Measurements from ENCODE around the gene ATXN1. TPM values are rescaled to one million over a fixed set of nuclear protein-coding genes. Genes with fewer than 3 reads are reported as not detected.
A peak's percentile ranks its signal among the peaks of the same experiment; 100 is the strongest.
"Not testable (repeated sequence)": the region's sequence is repeated elsewhere in the genome, so short reads cannot be mapped to it uniquely, and the experiment has no call there.

The ATXN1 gene
- total RNA-seq, 1 experiment from 2014 or later = 6.3 TPM

- no peak for DNase-seq
- Histone ChIP-seq H3K36me3 (no peaks in the 10 kb centered on the region), H3K4me1 (no peaks in the 10 kb centered on the region), H3K9me3 (replicated peaks) (no peaks in the 10 kb centered on the region), H3K27me3 (no peaks in the 10 kb centered on the region), H3K4me3 (no peak overlapping the region), H3K27ac (no peak overlapping the region)
Measured at GRCh38 chr6:16644540-16645250, 116.6 kb downstream of the ATXN1 start.

GRCh38 chr6:16639684-16640480 is 121.4 kb downstream of the ATXN1 start:
- no peak for DNase-seq

GRCh38 chr6:16637635-16638034 is 123.6 kb downstream of the ATXN1 start:
- no peaks in the 10 kb centered on the region for H3K36me3 ChIP-seq
- no peaks in the 10 kb centered on the region for H3K27me3 ChIP-seq
- no peaks in the 10 kb centered on the region for H3K9me3 ChIP-seq (replicated peaks)
- no peak overlapping the region for H3K27ac ChIP-seq
- DNase-seq = no peak
- H3K4me1 ChIP-seq = no peaks in the 10 kb centered on the region
- no peak overlapping the region for H3K4me3 ChIP-seq

More at GRCh38 chr6:16639684-16640480, 121.4 kb downstream of the ATXN1 start:
- no peaks in the 10 kb centered on the region for H3K36me3 ChIP-seq
- no peak overlapping the region for H3K27ac ChIP-seq
- no peak overlapping the region for H3K4me3 ChIP-seq
- H3K9me3 ChIP-seq (replicated peaks) = no peaks in the 10 kb centered on the region
- H3K27me3 ChIP-seq = no peaks in the 10 kb centered on the region
- no peaks in the 10 kb centered on the region for H3K4me1 ChIP-seq

GRCh38 chr6:16635810-16636602 is 125.3 kb downstream of the ATXN1 start:
- peak in 1 of 2 experiments; percentile 8 for DNase-seq
- no peaks in the 10 kb centered on the region for H3K36me3 ChIP-seq
- H3K27ac ChIP-seq = no peak overlapping the region
- H3K4me3 ChIP-seq = no peak overlapping the region
- no peaks in the 10 kb centered on the region for H3K4me1 ChIP-seq
- H3K9me3 ChIP-seq (replicated peaks) = no peaks in the 10 kb centered on the region
- no peaks in the 10 kb centered on the region for H3K27me3 ChIP-seq

- Histone ChIP-seq H3K4me1 (no peaks in the 10 kb centered on the region), H3K27ac (no peak overlapping the region), H3K4me3 (no peak overlapping the region), H3K9me3 (replicated peaks) (no peaks in the 10 kb centered on the region), H3K36me3 (no peaks in the 10 kb centered on the region), H3K27me3 (no peaks in the 10 kb centered on the region)
- DNase-seq = no peak
Measured at GRCh38 chr6:16635291-16635809, 125.9 kb downstream of the ATXN1 start.

GRCh38 chr6:16634855-16635254 is 126.4 kb downstream of the ATXN1 start:
- Histone ChIP-seq H3K4me3 (no peak overlapping the region), H3K4me1 (no peaks in the 10 kb centered on the region), H3K36me3 (no peaks in the 10 kb centered on the region), H3K27ac (no peak overlapping the region), H3K9me3 (replicated peaks) (no peaks in the 10 kb centered on the region), H3K27me3 (no peaks in the 10 kb centered on the region)
- no peak for DNase-seq

GRCh38 chr6:16633961-16634360 is 127.3 kb downstream of the ATXN1 start:
- Histone ChIP-seq H3K9me3 (replicated peaks) (no peaks in the 10 kb centered on the region), H3K27ac (no peak overlapping the region), H3K4me3 (no peak overlapping the region), H3K36me3 (no peaks in the 10 kb centered on the region), H3K4me1 (no peaks in the 10 kb centered on the region), H3K27me3 (no peaks in the 10 kb centered on the region)
- no peak for DNase-seq

GRCh38 chr6:16633465-16633864 is 127.8 kb downstream of the ATXN1 start:
- no peak overlapping the region for H3K27ac ChIP-seq
- H3K36me3 ChIP-seq = no peaks in the 10 kb centered on the region
- no peak for DNase-seq
- no peaks in the 10 kb centered on the region for H3K4me1 ChIP-seq
- H3K9me3 ChIP-seq (replicated peaks) = no peaks in the 10 kb centered on the region
- no peak overlapping the region for H3K4me3 ChIP-seq
- H3K27me3 ChIP-seq = no peaks in the 10 kb centered on the region

- Histone ChIP-seq H3K4me1 (no peaks in the 10 kb centered on the region), H3K9me3 (replicated peaks) (no peaks in the 10 kb centered on the region), H3K4me3 (no peak overlapping the region), H3K27me3 (no peaks in the 10 kb centered on the region), H3K27ac (no peak overlapping the region), H3K36me3 (no peaks in the 10 kb centered on the region)
- peak in 1 of 2 experiments; percentile 6 for DNase-seq
Measured at GRCh38 chr6:16632101-16632500, 129.2 kb downstream of the ATXN1 start.

- Histone ChIP-seq H3K27me3 (no peaks in the 10 kb centered on the region), H3K27ac (no peak overlapping the region), H3K9me3 (replicated peaks) (no peaks in the 10 kb centered on the region), H3K36me3 (no peaks in the 10 kb centered on the region), H3K4me1 (no peaks in the 10 kb centered on the region), H3K4me3 (no peak overlapping the region)
- no peak for DNase-seq
Measured at GRCh38 chr6:16630026-16630643, 131.1 kb downstream of the ATXN1 start.

- H3K4me1 ChIP-seq; DNase-seq; H3K27ac ChIP-seq; H3K4me3 ChIP-seq; H3K9me3 ChIP-seq (replicated peaks); H3K27me3 ChIP-seq; H3K36me3 ChIP-seq: not testable (repeated sequence)
Measured at GRCh38 chr6:16628580-16628979, 132.7 kb downstream of the ATXN1 start.

- H3K4me3 ChIP-seq = no peak overlapping the region
- no peaks in the 10 kb centered on the region for H3K9me3 ChIP-seq (replicated peaks)
- H3K4me1 ChIP-seq = no peaks in the 10 kb centered on the region
- DNase-seq = no peak
- H3K27ac ChIP-seq = no peak overlapping the region
- H3K36me3 ChIP-seq = no peaks in the 10 kb centered on the region
- H3K27me3 ChIP-seq = no peaks in the 10 kb centered on the region
Measured at GRCh38 chr6:16626650-16627049, 134.6 kb downstream of the ATXN1 start.

GRCh38 chr6:16625291-16626265 is 135.7 kb downstream of the ATXN1 start:
- Histone ChIP-seq H3K27me3 (no peaks in the 10 kb centered on the region), H3K36me3 (no peaks in the 10 kb centered on the region), H3K4me3 (no peak overlapping the region), H3K9me3 (replicated peaks) (no peaks in the 10 kb centered on the region), H3K4me1 (no peaks in the 10 kb centered on the region), H3K27ac (no peak overlapping the region)
- DNase-seq = no peak

Data from SJCRH30 (cell line).